PC-3 (cell line): ENCODE data around the gene ARRB1. TPM values are rescaled to one million over a fixed set of nuclear protein-coding genes. Genes with fewer than 3 reads are reported as not detected.

ENCODE experiments used
- ATAC-seq: fragments of 200-7000 bp; cut with Tn5 transposase; 2 replicates; pipeline ENCODE4 v1.9.1; 2020; ENCODE audit warnings: mild to moderate bottlenecking, moderate library complexity
- BruUV-seq: library from RNA; stranded (reverse); fragments of 400-500 nt; replicated peaks from 2 replicates; lab custom pipeline; 2021; lab: Mats Ljungman, UMichigan
- CTCF ChIA-PET: fragments of 300-600 bp; sonication (Branson Sonifier 250); formaldehyde crosslinking; loops from one replicate; lab custom pipeline; 2022; ENCODE audit warnings: antibody characterized with exemption; lab: Charles Lee
- POLR2A ChIA-PET: fragments of 300-600 bp; sonication (Branson Sonifier 250); formaldehyde crosslinking; loops from one replicate; lab custom pipeline; 2022; ENCODE audit warnings: antibody characterized with exemption; ENCODE audit not compliant: unreplicated experiment; lab: Charles Lee
- DNase-seq: peaks from one replicate; pipeline ENCODE4 v3.0.0-alpha.2; 2015
- H2AFZ ChIP-seq: fragments of 300-600 bp; sonication (generic); 2 replicates; pipeline ENCODE4 v1.6.0; 2016; ENCODE audit warnings: antibody characterized with exemption, low read length
- H3F3A ChIP-seq: fragments of 300-600 bp; sonication (generic); one replicate; pipeline ENCODE4 v1.6.0; 2017; ENCODE audit warnings: antibody characterized with exemption, low read length, control low read depth, mild to moderate bottlenecking; ENCODE audit not compliant: unreplicated experiment
- H3K27ac ChIP-seq: fragments of 300-600 bp; sonication (generic); 2 replicates; pipeline ENCODE4 v1.5.1; 2016; ENCODE audit warnings: mild to moderate bottlenecking, low read length
- H3K27me3 ChIP-seq: fragments of 300-600 bp; sonication (generic); 2 replicates; pipeline ENCODE4 v1.6.1; 2016; ENCODE audit warnings: low read length, mixed read lengths
- H3K36me3 ChIP-seq: fragments of 300-600 bp; sonication (generic); 2 replicates; pipeline ENCODE4 v1.6.1; 2016; ENCODE audit warnings: low read depth, mixed run types, low read length, mixed read lengths
- H3K4me1 ChIP-seq: fragments of 300-600 bp; sonication (generic); 2 replicates; pipeline ENCODE4 v1.5.1; 2016; ENCODE audit warnings: low read length; ENCODE audit not compliant: insufficient read depth
- H3K4me2 ChIP-seq: fragments of 300-600 bp; sonication (generic); 2 replicates; pipeline ENCODE4 v1.6.0; 2016; ENCODE audit warnings: low read length
- H3K4me3 ChIP-seq: fragments of 300-600 bp; sonication (generic); 2 replicates; pipeline ENCODE4 v1.5.1; 2016; ENCODE audit warnings: mild to moderate bottlenecking, low read length, mixed read lengths
- H3K79me2 ChIP-seq: fragments of 300-600 bp; sonication (generic); 2 replicates; pipeline ENCODE4 v1.6.1; 2017; ENCODE audit warnings: low read length, mixed read lengths
- H3K9ac ChIP-seq: fragments of 300-600 bp; sonication (generic); 2 replicates; pipeline ENCODE4 v1.6.0; 2016; ENCODE audit warnings: mild to moderate bottlenecking, low read length
- H3K9me2 ChIP-seq: fragments of 300-600 bp; sonication (generic); replicated peaks from 2 replicates; pipeline ENCODE4 v1.6.1; 2016; ENCODE audit warnings: mixed run types, low read length, mixed read lengths
- H3K9me3 ChIP-seq: fragments of 300-600 bp; sonication (generic); 2 replicates; pipeline ENCODE4 v1.6.1; 2016; ENCODE audit warnings: low read length, mixed read lengths
- H4K20me1 ChIP-seq: fragments of 300-600 bp; sonication (generic); 2 replicates; pipeline ENCODE4 v1.6.1; 2016; ENCODE audit warnings: low read length, mixed read lengths
- EZH2 ChIP-seq: fragments of 300-600 bp; sonication (generic); IDR thresholded peaks from one replicate; pipeline ENCODE4 v1.6.1; 2017; ENCODE audit warnings: antibody characterized with exemption, mild to moderate bottlenecking, low read length; ENCODE audit not compliant: unreplicated experiment
- EZH2phosphoT487 ChIP-seq: fragments of 300-600 bp; sonication (generic); IDR thresholded peaks from 2 replicates; pipeline ENCODE4 v1.6.1; 2018; ENCODE audit warnings: mild to moderate bottlenecking, antibody characterized with exemption, low read length, borderline replicate concordance
- intact Hi-C: fragments of 100-400 bp; cut with micrococcal nuclease; formaldehyde crosslinking; loops from 2 replicates; pipeline ENCODE4 v1.9.0; 2023
- total RNA-seq: library from RNA; depleted of rRNA; stranded (reverse); fragments of >200 nt; gene quantifications from 2 replicates; pipeline ENCODE4 v1.2.3, GENCODE V29; 2014
- TF ChIP-seq, protein P1 (sequence below): fragments of 300-600 bp; sonication (generic); conservative IDR thresholded peaks from 2 replicates; pipeline ENCODE4 v1.5.1; 2017; ENCODE audit warnings: antibody characterized with exemption, low read depth, mild to moderate bottlenecking, low read length

ARRB1 gene
- total RNA-seq, 1 experiment from 2014 or later = 19.1 TPM

DNA sequence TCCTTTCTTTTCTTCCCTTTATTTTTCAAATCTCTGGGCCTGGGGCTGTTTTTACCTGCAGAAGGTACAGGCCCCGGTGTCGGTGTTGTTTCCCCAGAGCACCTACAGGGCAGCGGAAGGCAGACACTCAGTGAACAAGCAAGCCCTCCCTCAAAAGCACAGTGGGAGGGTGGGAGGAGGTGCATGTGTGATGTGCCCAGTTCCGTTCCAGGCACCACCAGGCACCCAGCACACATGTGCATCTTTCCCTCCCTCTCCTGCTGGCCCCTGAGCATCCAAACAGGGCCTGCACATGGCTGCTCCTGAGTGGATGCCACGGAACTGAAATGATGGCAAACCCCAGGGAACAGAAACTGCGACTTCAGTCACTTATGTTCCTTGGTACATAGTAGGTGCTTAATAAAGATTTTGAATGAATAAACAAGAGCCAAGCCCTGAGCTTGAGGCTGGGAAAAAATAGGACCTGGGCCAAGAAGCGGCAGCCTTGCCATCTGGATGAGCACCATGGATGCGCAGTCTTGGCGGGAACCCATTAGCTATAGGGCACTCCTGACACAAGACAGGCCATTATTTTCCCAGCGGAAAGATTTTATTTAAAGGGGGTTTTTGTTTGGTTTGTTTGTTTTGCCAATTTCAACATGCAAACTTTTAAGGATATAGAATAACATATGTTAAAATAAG is 47.8 kb downstream of the ARRB1 start:
- ATAC-seq = no peak
- no TSS peak for BruUV-seq
- no peaks in the 10 kb centered on the region for H3K4me1 ChIP-seq
- POLR2A ChIA-PET = no interaction called here
- no peak for DNase-seq
- H3K9me2 ChIP-seq = no peaks in the 10 kb centered on the region
- H2AFZ ChIP-seq = no peak overlapping the region
- H4K20me1 ChIP-seq = no peaks in the 10 kb centered on the region
- no peaks in the 10 kb centered on the region for H3K36me3 ChIP-seq
- intact Hi-C loops = no loop called here
- H3K27me3 ChIP-seq = no peaks in the 10 kb centered on the region
- H3K27ac ChIP-seq = no peak overlapping the region
- no peak overlapping the region for H3K9ac ChIP-seq
- H3K4me3 ChIP-seq = no peak overlapping the region
- TF ChIP-seq EZH2 (no peak), EZH2phosphoT487 (no peak)
- TF ChIP-seq, protein P1, sequence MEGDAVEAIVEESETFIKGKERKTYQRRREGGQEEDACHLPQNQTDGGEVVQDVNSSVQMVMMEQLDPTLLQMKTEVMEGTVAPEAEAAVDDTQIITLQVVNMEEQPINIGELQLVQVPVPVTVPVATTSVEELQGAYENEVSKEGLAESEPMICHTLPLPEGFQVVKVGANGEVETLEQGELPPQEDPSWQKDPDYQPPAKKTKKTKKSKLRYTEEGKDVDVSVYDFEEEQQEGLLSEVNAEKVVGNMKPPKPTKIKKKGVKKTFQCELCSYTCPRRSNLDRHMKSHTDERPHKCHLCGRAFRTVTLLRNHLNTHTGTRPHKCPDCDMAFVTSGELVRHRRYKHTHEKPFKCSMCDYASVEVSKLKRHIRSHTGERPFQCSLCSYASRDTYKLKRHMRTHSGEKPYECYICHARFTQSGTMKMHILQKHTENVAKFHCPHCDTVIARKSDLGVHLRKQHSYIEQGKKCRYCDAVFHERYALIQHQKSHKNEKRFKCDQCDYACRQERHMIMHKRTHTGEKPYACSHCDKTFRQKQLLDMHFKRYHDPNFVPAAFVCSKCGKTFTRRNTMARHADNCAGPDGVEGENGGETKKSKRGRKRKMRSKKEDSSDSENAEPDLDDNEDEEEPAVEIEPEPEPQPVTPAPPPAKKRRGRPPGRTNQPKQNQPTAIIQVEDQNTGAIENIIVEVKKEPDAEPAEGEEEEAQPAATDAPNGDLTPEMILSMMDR = no peak
- CTCF ChIA-PET = no interaction called here
- H3F3A ChIP-seq = no peaks in the 10 kb centered on the region
- H3K4me2 ChIP-seq = no peak overlapping the region
- no peaks in the 10 kb centered on the region for H3K9me3 ChIP-seq
- H3K79me2 ChIP-seq = no peaks in the 10 kb centered on the region

DNA sequence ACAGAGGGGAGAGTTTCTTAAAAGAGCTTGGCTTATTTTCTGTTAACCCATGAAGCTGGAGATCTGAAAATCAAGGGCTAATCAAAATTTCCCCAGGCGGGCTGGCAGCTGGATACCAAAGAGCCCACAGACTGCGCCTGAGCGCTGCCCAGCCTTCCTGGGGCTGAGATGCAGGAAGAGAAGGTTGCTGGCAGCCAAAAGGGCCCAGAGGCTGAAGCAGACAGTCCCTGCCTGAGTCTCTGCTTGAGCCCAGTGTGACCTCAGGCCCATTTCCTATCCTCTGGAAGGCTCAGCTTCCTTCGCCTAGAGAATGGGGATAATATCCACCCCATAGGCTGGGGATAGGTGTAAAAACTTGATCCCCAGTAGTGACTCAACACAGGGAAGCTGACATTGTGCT is 49.1 kb downstream of the ARRB1 start:
- H3K4me2 ChIP-seq = no peak overlapping the region
- H3K4me3 ChIP-seq = no peak overlapping the region
- DNase-seq (no peak), ATAC-seq (no peak)
- H3K79me2 ChIP-seq = no peaks in the 10 kb centered on the region
- no peaks in the 10 kb centered on the region for H4K20me1 ChIP-seq
- no peak overlapping the region for H2AFZ ChIP-seq
- POLR2A ChIA-PET = no interaction called here
- intact Hi-C loops = no loop called here
- no peaks in the 10 kb centered on the region for H3K9me3 ChIP-seq
- no peaks in the 10 kb centered on the region for H3K9me2 ChIP-seq
- H3K27ac ChIP-seq = no peak overlapping the region
- no peaks in the 10 kb centered on the region for H3F3A ChIP-seq
- H3K27me3 ChIP-seq = no peaks in the 10 kb centered on the region
- H3K36me3 ChIP-seq = no peaks in the 10 kb centered on the region
- H3K9ac ChIP-seq = no peak overlapping the region
- CTCF ChIA-PET = no interaction called here
- BruUV-seq = no TSS peak
- no peak for TF ChIP-seq EZH2
- TF ChIP-seq, protein P1 = no peak
- TF ChIP-seq EZH2phosphoT487 = no peak
- H3K4me1 ChIP-seq = peaks cover 7% of the 10 kb centered on the region

- Histone ChIP-seq H4K20me1 (no peaks in the 10 kb centered on the region), H3K4me1 (peaks cover 7% of the 10 kb centered on the region), H3K4me2 (no peak overlapping the region), H2AFZ (no peak overlapping the region), H3K9me2 (no peaks in the 10 kb centered on the region), H3F3A (no peaks in the 10 kb centered on the region), H3K9me3 (no peaks in the 10 kb centered on the region), H3K27ac (no peak overlapping the region), H3K79me2 (no peaks in the 10 kb centered on the region), H3K9ac (no peak overlapping the region), H3K27me3 (no peaks in the 10 kb centered on the region), H3K36me3 (no peaks in the 10 kb centered on the region), H3K4me3 (no peak overlapping the region)
- DNase-seq (no peak), ATAC-seq (no peak)
- CTCF ChIA-PET = no interaction called here
- TF ChIP-seq EZH2 (no peak), EZH2phosphoT487 (no peak)
- TF ChIP-seq, protein P1 = no peak
- no TSS peak for BruUV-seq
- POLR2A ChIA-PET = no interaction called here
- intact Hi-C loops = no loop called here
Measured at GRCh38 chr11:75301601-75302345, 49.7 kb downstream of the ARRB1 start.
